SKM-1 (cell line): ENCODE results near the gene PADI4.

Experiments
- DNase-seq: peaks from one replicate; lab custom pipeline; 2025; ENCODE audit not compliant: unreplicated experiment; lab: John Stamatoyannopoulos, UW

Gene PADI4

DNA sequence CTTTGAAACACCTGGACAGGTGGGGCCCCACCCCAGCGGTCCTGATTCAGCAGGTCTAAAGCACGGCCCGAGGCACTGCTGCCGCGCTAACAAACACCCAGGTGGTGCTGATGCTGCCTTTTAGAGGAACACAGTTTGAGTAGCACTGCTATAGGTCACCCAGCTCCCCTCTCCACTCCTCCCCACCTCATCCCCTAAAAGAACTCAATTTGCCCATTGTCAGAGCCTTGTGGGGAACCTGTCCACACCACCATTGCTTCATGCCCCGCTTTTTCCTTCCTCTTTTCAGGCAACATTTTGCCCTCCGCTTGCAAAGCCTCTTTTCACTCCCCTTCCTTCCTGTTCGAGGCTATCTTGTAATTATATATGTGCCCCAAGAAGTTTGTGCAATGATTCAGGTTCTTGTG lies 26.2 kb upstream of the PADI4 start:
- peak; percentile 100 for DNase-seq

DNA sequence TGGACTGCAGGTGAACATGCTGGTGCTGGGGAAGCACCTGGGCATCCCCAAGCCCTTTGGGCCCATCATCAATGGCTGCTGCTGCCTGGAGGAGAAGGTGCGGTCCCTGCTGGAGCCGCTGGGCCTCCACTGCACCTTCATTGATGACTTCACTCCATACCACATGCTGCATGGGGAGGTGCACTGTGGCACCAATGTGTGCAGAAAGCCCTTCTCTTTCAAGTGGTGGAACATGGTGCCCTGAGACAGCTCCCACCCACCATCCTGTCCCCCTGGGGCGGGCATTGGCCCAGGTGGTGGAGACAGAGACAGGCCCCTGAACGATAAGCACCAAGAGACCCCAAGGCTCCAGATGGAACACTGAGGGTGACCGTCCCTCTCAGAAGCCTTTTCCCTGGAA lies 25.2 kb upstream of the PADI4 start:
- no peak for DNase-seq

DNA sequence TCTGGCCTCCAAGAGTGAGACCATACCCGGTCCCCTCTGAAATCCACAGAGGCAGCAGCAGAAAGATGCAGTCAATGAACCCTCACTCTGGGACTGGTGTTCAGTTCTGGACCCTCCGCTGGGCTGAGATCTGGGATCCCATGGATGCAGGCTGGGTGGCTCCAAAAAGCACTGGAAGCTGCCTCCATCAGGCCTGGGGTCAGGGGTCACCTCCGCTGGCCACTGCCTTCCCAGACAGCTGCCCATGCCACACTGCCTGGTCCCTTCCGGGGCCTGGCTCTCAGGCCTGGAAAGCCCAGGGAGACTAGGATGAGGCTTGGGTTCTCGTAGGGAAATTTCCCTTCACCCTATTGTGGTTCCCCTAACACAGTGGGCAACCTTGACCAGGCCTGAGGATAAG lies 21.4 kb upstream of the PADI4 start:
- DNase-seq = no peak

DNA sequence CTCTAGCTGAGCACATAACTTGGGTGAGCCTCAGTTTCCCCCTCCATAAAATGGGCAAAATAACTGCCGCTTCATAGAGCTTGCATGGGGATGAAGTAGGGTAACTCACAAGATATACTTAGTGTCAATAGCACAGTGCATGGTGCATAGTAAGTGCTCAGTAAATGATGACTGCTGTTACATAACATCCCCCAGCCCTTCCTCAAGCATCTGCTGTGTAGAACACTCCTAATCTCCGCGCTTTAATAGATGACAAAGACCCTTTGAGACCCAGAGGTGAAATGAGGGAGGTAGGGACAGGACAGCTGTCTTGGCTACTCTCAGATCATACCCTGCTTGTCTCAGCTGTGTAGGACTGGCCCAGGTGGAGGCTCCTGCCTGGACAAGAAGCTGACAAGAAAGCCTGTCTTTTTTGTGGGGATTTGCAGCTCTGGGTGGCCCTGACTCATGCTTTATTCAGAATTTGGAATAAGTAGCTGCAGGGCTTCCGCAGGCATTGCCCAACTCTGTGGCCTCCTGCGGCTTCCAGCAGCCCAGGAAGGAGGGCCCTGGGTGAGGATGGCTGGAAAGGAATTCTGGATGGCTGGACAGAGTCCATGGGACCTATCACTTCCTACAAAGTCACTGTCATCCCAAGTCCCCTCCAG lies 20.7 kb upstream of the PADI4 start:
- DNase-seq = peak; percentile 46

DNA sequence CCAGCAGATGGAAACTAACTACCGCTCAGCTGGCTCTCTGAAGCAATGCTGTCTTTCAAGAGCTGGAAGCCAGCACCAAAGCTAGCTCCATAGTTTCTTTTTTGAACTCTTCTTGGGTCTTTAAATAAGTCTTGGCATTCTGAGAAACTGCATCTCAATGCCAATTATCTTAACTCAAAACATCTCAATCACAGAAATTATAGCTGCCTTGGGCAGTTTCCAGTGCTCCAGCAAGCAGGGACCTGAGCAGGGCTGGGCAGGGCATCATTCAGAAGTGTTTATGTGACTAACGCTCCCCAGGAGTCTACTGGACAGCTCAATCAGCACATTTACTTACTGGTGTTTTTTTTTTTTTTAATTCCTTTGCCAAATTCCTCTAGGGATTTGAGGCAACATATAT lies 18.3 kb upstream of the PADI4 start:
- no peak for DNase-seq

DNA sequence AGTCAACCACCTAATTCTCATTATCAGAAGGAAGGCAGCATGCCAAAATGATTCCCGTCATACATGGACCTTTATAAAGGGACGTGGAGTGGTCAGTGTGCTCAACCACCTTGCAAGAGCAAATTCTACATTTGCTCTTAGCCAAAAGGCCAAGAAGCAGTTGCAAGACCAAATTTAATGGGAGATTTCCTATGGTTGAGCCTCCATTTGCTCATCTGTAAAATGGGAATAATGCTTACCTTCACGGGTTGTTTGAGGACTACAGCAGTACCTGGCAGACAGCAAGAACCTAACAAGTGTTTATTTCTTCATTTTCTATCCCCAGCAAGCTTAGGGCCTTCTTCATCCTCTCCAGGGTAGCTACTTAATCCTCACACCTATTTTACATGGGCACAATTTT lies 17.4 kb upstream of the PADI4 start:
- no peak for DNase-seq

DNA sequence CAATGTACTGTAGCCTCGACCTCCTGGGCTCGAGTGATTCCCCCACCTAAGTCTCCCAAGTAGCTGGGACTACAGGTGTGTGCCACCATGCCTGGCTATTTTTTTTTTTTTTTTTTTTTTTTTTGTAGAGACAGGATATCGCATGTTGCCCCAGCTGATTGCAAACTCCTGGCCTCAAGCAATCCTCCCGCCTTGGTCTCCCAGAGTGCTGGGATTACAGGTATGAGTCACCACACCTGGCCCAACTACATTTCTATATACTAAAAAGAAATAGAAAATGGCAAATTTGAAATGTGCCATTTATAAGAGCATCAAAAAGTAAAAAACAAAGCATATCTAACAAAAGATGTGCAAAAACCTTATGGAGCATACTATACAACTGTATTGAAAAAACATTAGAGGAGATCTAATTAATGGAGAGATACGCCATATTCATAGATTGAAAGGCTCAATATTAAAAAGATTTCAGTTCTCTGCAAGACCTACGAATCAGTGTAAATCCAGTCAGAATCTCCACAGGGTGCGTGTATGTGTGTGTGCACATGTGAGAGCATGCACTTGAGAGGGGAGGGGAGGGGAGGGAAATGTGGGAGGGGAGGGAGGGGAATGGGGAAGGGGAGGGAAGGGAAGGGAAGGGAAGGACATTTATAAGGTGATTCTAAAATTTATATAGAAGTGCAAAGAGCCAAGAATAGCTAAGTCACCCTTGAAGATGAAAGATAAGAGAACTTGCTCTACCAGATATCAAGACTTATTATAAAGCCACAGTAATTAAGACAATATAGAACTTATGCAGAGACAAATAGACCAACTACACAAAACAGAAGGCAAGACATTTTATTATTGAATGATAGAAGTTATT lies 15.5 kb upstream of the PADI4 start:
- DNase-seq = no peak

DNA sequence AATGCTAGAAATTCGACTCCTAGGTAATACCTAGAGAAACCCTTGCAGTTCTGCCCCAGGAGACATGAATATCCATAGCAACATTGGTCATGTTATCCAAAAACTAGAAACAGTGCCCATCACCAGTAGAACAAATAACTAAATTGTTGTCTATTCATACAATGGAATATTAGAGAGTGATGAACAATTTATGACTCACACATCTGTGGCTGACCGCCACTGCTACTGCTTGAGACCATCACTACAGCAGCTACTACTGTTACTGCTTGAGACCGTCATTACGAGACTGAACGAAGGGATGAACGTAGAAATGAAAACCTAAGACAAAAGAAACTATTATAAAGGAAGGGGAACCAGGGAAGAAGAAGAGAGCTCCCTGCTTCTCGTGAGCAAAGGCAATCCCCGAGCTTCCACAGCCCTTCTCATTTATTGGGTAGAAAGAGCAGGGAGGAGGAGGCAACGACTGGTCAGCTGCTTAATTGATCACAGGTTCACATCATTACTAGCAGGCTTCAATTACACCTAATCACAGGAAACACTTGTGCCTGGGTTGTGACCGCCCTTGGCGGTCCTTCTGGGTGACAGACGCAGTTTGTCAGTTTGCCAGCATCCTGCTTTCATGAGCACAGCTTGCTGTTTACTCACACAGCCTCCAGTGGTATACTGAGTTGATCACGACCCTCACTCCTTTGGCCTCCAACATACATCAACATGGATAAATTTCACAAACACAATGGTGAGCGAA lies 14.1 kb upstream of the PADI4 start:
- DNase-seq = no peak

DNA sequence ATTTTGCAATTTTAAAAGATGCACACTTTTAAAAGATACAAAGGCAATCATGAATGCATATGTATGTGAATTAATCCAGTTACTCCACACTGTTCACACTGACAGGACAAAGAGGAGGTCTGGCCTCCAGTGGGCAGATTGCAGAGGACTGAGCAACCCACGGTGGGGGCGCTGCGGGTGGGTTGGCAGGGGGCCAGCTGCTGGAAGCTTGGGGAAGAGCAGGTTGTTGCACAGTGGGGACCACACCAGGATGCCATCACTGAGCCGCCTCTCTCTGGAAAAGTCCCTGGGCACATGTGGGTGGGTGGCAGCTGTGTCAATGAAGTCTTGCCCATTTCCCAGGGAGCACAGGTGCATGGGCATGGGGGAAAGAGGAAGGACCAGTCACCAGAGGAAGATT lies 12.7 kb upstream of the PADI4 start:
- DNase-seq = no peak

DNA sequence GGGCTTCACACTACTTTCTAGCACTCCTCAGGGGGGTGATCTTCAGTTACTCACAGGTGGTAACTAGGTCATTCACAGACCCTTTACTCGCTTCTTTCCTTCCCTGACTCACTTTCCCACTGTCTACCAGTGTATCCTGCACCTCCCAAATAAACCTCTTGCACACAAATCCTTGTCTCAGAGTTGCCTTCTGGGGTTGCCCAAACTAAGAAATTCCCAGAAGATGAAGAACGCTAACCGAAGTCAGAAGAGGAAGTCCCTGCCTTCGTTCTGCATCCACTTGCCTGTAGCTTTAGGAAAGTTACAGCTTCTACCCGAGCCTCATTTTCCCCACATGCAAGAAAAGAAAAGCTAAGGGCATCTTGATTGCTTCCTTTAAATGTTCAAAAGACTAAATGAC lies 11.9 kb upstream of the PADI4 start:
- no peak for DNase-seq

DNA sequence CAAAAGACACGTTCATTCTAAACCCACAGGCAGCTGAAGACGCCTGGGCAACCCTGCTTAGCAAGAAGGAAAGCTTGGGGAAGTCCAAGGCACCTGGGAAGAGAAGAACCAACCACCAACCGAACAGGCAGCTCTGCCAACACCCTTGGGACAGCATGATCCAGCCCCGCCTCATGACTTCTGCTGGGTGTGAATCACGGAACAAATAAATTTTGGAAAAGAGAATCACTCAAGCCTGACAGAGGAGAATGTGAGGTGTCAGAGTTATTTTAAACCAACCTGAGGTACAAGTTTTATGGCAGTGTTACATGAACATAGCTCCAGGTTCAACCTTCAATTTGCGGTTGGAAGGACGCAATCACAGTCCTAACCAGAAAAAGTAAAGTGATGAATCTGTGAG lies 10.0 kb upstream of the PADI4 start:
- no peak for DNase-seq

DNA sequence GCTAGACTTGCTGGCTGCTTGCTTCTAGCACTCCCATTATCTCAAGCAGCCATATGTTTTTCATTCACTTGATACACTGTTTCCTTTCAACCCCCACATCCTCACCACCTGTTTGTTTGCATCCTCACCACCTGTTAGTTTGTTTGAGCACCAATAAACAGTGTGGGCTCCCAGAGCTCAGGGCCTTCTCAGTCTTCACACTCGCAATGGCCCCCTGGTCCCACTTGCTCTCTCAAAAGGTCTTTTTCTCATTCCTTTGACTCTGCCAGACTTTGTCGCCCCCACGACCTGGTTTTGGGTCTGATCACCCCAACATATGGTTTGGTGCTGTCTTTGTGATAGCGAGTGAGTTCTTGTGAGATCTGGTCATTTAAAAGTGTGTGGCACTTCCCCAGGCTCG lies 6.2 kb upstream of the PADI4 start:
- DNase-seq = no peak

DNA sequence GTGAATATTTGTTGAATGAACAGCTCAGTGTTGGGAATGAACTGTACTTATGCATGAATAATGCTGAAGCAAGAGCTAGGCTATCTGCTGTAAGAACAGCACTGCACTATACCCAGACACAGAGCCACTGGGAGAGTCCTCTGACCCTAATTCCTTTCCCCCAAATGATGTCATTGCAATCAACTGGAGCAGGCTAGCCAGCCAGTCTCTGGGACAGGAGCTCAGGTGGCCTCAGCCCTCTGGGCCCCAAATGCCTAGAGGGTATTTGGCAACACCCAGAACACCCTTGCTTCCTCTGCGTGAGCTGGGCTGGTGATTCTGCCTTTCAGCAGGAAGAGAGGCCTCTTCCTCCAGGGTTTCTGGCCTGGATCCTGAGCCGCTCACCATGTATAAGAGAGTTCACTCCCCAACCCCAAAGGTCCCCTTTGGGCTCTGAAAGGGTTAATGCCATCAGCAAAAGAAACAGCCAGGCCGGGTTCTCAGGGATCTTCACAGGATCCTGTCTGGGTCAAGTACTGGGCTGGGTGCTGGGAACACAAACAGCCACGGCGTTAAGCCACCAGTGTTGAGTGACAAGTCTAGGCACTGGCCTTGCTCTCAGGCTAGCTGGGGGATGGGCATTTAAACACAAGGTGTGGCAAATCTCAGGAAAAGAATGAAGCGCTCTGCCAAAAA lies 3.7 kb upstream of the PADI4 start:
- peak; percentile 85 for DNase-seq

DNA sequence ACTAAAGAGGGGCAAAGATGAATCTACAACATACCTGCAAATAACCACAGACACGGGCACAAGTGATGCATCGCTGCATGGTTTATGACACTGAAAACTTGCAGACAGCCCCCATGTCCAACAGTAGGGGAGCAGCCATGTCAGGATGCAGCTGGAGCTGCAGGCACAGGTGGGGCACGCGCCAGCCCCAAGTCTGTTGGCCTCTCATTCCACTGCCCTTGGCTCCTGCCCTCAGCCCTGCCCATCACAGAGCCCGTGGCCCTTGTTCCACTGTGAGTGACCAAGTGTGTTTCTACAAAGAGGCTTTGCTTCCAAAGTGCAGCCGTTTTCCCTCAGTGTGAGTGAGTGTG lies 3.2 kb upstream of the PADI4 start:
- no peak for DNase-seq

DNA sequence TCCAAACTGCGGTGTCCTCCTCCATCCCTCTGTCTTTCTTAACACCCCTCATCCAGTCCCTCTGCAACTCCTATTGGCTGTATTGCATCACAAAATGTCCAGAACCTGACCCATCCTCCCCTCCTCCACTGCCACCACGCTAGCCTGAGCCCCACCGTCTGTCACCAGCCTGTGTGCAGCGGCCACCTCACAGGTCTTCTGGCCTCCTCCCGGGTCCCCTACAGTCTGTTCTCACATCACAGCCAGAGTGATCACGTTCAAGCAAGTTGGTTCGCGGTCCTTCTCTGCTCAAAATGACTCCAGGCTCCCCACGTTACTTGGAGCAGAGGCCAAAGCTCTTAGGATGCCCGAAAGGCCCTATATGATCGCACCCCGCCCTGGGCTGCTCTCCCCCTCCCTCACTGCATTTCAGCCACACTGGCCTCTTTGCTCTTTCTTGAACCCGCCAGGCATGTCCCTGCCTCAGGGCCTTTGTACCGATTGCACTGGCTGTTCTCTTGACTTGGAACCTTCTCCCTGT lies 2.4 kb upstream of the PADI4 start:
- no peak for DNase-seq

DNA sequence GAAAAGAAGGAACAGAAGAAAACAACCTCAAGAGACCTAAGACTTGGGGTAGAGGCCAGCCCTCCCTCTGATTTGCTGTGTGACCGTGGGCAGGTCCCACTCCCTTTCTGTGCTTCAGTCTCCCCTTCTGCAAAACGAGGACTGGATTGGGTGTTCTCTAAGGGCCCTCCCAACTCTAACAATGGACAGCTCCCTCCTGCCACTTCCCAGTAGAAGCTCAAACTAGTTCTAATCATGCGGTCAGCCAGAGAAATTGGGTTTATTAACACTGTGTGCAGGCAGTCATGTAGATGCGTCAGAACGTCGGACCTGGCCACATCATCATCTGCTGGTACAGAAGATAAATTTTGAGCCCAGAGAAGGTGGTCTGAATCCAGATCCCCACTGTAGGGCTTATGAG lies 1.6 kb upstream of the PADI4 start:
- no peak for DNase-seq

DNA sequence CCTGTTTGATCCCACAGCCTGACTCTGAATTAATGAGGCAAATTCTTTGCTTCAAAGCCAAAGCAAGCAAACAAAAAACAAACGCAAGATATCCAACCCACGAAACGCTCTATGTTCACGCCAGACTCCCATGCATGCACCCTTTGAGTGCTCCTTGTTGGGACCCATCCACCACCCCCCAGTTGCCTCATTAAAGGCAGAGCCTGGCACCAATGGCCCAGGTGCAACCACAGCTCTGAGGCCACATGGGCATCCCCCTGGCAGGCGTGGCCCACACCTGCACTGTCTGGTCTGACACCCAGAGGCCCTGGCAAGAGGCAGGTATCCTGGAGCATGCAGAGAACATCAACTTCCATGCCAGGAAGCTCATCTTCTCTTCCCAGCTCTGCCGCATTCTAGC lies 1.1 kb upstream of the PADI4 start:
- DNase-seq = no peak

DNA sequence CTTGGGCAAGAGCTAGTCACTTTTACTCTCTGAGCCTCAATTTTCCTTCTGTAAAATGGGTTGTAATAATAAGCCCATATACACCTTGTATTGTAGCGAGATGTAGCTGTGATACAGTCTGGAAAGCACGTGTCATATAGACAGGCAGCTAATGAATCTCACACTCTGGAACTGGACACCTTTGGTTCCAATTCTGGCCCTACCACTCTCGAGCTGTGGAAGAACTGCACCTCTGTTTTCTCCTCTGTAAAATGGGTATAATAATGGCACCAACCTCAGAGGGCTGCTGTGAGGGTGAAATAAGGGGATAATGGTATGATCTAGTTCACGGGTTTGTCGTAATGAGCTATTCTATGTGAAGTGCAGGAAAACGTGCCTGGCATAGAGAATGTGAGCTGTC lies 668 bp upstream of the PADI4 start:
- DNase-seq = no peak

DNA sequence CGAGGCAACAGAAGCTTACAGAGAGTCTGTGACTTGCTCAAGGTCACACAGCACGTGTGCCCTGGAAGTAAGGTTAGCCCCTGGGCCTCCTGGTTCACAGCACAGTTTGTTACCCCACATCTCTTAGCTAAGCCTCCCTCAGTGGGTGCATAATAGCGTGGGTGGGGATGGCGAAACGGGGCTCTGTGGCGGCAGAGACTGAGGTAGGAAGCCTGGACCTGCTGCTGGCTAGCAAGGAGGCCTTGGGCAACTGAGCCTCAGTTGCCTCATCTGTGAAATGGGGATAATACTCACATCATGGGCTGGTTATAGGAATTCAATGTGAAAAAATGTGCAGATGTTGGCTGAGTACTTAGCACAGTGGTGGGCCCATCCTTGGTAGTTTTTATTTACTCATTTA lies 596 bp downstream of the PADI4 start:
- peak; percentile 43 for DNase-seq

DNA sequence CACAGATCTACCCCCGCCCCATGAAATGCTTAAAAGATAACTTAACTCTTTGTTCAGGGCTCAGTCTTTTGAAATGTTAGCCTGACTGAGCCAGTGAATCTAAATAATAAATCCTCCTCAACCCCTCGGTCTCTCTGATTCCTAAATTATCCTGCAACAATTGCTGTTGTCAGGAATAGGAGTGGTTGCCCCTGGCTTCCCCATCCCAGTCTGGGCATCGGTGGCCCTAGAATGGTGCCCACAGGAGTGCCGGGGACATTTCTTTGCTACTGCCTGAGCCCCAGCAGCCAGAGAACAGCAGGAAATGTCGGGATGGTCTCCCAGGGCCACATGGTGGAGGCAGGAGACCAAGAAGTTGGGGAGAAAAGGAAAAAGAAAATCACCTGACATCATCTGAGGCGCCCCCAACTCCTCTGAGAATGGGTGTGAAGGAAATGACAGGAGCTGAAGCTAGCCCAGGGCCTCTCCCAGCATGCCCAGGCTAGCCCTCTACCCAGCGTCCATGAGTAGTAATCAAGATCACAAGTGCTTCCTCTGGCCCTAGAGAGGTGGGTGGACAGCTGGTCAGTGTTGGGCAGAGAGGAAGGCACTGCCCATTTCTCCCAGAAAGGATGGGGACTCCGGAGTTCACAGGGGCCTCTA lies 1.6 kb downstream of the PADI4 start:
- DNase-seq = no peak

DNA sequence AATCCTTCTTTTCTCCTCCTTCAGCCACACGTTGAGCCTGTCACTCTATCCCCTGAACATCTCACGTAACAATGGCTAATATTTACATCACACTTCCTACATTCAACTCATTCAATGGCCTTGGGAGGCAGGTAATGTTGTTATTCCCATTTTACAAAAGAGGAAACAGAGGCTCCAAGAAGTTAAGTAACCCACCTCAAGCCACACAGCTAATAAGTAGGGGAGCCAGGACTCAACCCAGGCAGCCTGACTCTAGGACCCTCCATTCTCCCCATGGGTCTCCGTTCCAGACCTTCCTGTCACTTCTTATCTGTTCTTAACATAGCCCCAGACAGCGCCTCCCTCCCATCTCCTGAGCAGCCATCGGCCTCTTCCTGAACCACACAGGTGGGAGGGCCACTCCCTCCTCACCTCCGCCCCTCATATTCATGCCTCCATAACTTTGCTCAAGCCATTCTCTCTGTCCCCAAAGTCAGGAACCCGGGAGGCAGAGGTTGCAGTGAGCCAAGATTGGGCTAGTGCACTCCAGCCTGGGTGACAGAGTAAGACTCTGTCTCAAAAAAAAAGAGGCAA lies 2.2 kb downstream of the PADI4 start:
- no peak for DNase-seq
